Liver (tissue), 9 donors: Measurements from ENCODE around the gene NOD1. TPM values are rescaled to one million over a fixed set of nuclear protein-coding genes. Genes with fewer than 3 reads are reported as not detected.

Source experiments
- DNase-seq: peaks from one replicate; pipeline ENCODE4 v3.0.0-alpha.2; 2017; ENCODE audit warnings: low spot score
- H3K27ac ChIP-seq, 2 donors: one replicate each; pipeline ENCODE4 v1.7.0; 2013; ENCODE audit warnings: inconsistent platforms in 2 of 2, low read length in 2 of 2, control low read depth in 1 of 2, low read depth in 1 of 2, mild to moderate bottlenecking in 1 of 2
- H3K27me3 ChIP-seq, 4 donors: one replicate each; pipeline versions ENCODE4 v1.6.1 to v1.7.0; 2013; ENCODE audit warnings: low read length in 3 of 4, inconsistent platforms in 1 of 4, mild to moderate bottlenecking in 1 of 4, moderate library complexity in 1 of 4; ENCODE audit not compliant: control insufficient read depth in 4 of 4, insufficient read depth in 4 of 4
- H3K36me3 ChIP-seq, 4 donors: one replicate each; pipeline versions ENCODE4 v1.6.1 to v1.7.0; 2013; ENCODE audit warnings: low read length in 3 of 4, mild to moderate bottlenecking in 3 of 4, low read depth in 1 of 4, moderate library complexity in 1 of 4; ENCODE audit not compliant: control insufficient read depth in 4 of 4, insufficient read depth in 3 of 4
- H3K4me1 ChIP-seq, 4 donors: one replicate each; pipeline versions ENCODE4 v1.6.1 to v1.7.0; 2013; ENCODE audit warnings: low read length in 3 of 4, mild to moderate bottlenecking in 3 of 4, moderate library complexity in 1 of 4; ENCODE audit not compliant: control insufficient read depth in 4 of 4, insufficient read depth in 4 of 4
- H3K4me3 ChIP-seq, 3 donors: one replicate each; pipeline versions ENCODE4 v1.6.1 to v1.7.0; 2013; ENCODE audit warnings: low read length in 3 of 3, control low read depth in 1 of 3, low read depth in 1 of 3, mild to moderate bottlenecking in 1 of 3
- H3K9ac ChIP-seq, 2 donors: one replicate each; pipeline ENCODE4 v1.7.0; 2013; ENCODE audit warnings: low read length in 2 of 2, mild to moderate bottlenecking in 2 of 2, moderate library complexity in 2 of 2, control low read depth in 1 of 2, low read depth in 1 of 2
- H3K9me3 ChIP-seq, 4 donors: one replicate each; pipeline versions ENCODE4 v1.6.1 to v1.7.0; 2013; ENCODE audit warnings: low read length in 3 of 4; ENCODE audit not compliant: control insufficient read depth in 4 of 4
- EGR1 ChIP-seq, 2 donors: IDR thresholded peaks; 2 replicates each; pipeline ENCODE4 v1.6.1; 2016 to 2018; ENCODE audit warnings: antibody characterized with exemption in 2 of 2, low read depth in 2 of 2
- FOXA1 ChIP-seq: IDR thresholded peaks from 2 replicates; pipeline ENCODE4 v1.6.1; 2016; ENCODE audit warnings: antibody characterized with exemption
- FOXA2 ChIP-seq: IDR thresholded peaks from 2 replicates; pipeline ENCODE4 v1.6.1; 2016; ENCODE audit warnings: antibody characterized with exemption
- GABPA ChIP-seq, 2 donors: IDR thresholded peaks in 1 of 2; conservative IDR thresholded peaks in 1 of 2; 2 replicates each; pipeline ENCODE4 v1.6.1; 2016; ENCODE audit warnings: antibody characterized with exemption in 2 of 2, mild to moderate bottlenecking in 1 of 2, moderate library complexity in 1 of 2
- HNF4A ChIP-seq, 2 donors: conservative IDR thresholded peaks; 2 replicates each; pipeline ENCODE4 v1.6.1; 2016; ENCODE audit warnings: antibody characterized with exemption in 2 of 2, mild to moderate bottlenecking in 2 of 2
- HNF4G ChIP-seq: IDR thresholded peaks from 2 replicates; pipeline ENCODE4 v1.6.1; 2016; ENCODE audit warnings: antibody characterized with exemption
- NR2F2 ChIP-seq: IDR thresholded peaks from 2 replicates; pipeline ENCODE4 v1.6.1; 2016; ENCODE audit warnings: antibody characterized with exemption
- RAD21 ChIP-seq, 2 donors: IDR thresholded peaks; 2 replicates each; pipeline ENCODE4 v1.6.1; 2016; ENCODE audit warnings: antibody characterized with exemption in 2 of 2, mild to moderate bottlenecking in 2 of 2
- RXRA ChIP-seq, 2 donors: IDR thresholded peaks; 2 replicates each; pipeline ENCODE4 v1.6.1; 2017 to 2018; ENCODE audit warnings: antibody characterized with exemption in 2 of 2, mild to moderate bottlenecking in 1 of 2
- SP1 ChIP-seq: IDR thresholded peaks from 2 replicates; pipeline ENCODE4 v1.6.1; 2018; ENCODE audit warnings: antibody characterized with exemption, mild to moderate bottlenecking
- TAF1 ChIP-seq: conservative IDR thresholded peaks from 2 replicates; pipeline ENCODE4 v1.6.1; 2016; ENCODE audit warnings: antibody characterized with exemption, mild to moderate bottlenecking
- YY1 ChIP-seq: IDR thresholded peaks from 2 replicates; pipeline ENCODE4 v1.6.1; 2016; ENCODE audit warnings: antibody characterized with exemption, mild to moderate bottlenecking
- ZBTB33 ChIP-seq: IDR thresholded peaks from 2 replicates; pipeline ENCODE4 v1.6.1; 2016; ENCODE audit warnings: antibody characterized with exemption
- WGBS: extraction: QIAGEN DNeasy Blood & Tissue Kit; methylation state at CpG from one replicate; pipeline ENCODE4 v1.1.7; 2013; 5-methylcytosine and 5-hydroxymethylcytosine counted together
- polyA plus RNA-seq, 2 donors: library from polyadenylated mRNA; stranded (reverse) in 1 of 2; unstranded in 1 of 2; fragments of 200-250 nt in 1 of 2; fragments of >200 nt in 1 of 2; fragmentation: Nextera tagmentation in 1 of 2; extraction: Ambion mirVana in 1 of 2; gene quantifications; one replicate each; pipeline versions ENCODE4 v1.2.1 to v1.2.3, GENCODE V29; 2013 to 2015
- total RNA-seq, 2 donors: library from RNA; depleted of rRNA; stranded (reverse); fragments of >200 nt; gene quantifications; one replicate each; pipeline ENCODE4 v1.2.3, GENCODE V29; 2014
- TF ChIP-seq, protein P1 (sequence below): IDR thresholded peaks from 2 replicates; pipeline ENCODE4 v1.6.1; 2016; ENCODE audit warnings: antibody characterized with exemption
- TF ChIP-seq, protein P2 (sequence below): IDR thresholded peaks from 2 replicates; pipeline ENCODE4 v1.6.1; 2016; ENCODE audit warnings: antibody characterized with exemption
- donor health status: healthy.
- donor health status: healthy.
- donor health status: healthy.
- donor health status: healthy.
- donor health status: healthy.

Gene NOD1
- total and polyA plus RNA-seq, 4 donors: 1.7 to 3.5 (median 2.0) TPM

DNA sequence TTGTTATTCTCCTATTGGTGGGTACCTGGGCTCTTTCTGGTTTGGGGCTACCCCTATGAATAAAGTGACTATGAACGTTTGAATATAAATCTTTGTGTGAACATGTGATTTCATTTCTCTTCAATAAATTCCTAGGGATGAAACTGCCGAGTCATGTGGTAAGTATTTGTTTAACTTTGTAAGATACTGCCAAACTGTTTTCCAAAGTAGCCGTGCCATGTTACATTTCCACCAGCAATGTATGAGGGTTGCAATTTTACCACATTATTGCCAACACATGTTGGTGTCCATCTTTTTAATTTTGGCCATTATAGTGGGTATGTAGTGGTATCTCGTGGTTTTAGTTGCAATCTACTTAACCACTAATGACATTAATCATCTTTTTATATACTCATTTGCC lies 99.5 kb downstream of the NOD1 start (continued):
- TF ChIP-seq ZBTB33: no peak
- TF ChIP-seq FOXA2: no peak
- no peak for TF ChIP-seq TAF1
- TF ChIP-seq FOXA1: no peak
- no peak for TF ChIP-seq EGR1 (IDR thresholded peaks at IDR 0.05; ENCODE audit: low read depth in 2 of 2)
- TF ChIP-seq, protein P1, sequence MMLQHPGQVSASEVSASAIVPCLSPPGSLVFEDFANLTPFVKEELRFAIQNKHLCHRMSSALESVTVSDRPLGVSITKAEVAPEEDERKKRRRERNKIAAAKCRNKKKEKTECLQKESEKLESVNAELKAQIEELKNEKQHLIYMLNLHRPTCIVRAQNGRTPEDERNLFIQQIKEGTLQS: no peak
- TF ChIP-seq, protein P2, sequence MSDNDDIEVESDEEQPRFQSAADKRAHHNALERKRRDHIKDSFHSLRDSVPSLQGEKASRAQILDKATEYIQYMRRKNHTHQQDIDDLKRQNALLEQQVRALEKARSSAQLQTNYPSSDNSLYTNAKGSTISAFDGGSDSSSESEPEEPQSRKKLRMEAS: no peak
- TF ChIP-seq YY1: no peak

DNA sequence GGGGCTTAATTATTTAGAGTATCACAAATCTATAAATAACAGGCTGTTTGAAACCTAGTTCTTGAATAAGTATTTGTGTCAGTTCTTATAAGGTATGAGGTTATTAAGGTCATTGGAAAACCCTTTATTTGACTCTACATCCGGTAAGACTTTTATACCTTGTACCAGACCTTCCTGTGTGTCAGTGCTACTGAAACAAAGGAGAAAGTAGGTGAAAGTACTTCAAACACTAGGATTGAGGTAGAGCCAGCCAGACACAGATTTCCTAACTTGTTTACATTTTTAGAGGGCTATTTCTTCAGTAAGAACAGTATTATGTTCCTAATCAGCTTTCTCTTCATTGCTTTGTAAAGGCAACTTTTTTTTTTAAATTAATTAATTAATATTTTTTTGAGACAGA lies 100.3 kb downstream of the NOD1 start:
- Histone ChIP-seq H3K27me3 (no peaks in the 10 kb centered on the region), H3K27ac (peak overlapping the region in 1 of 2 donors; percentile 14), H3K4me3 (no peak overlapping the region), H3K4me1 (peaks cover 2 to 15% (median 6%) of the 10 kb centered on the region in 4 donors), H3K9me3 (no peaks in the 10 kb centered on the region), H3K36me3 (no peaks in the 10 kb centered on the region), H3K9ac (no peak overlapping the region)
- 27% methylated on average over 1 of the region's 1 CpG for WGBS
- no peak for DNase-seq
- TF ChIP-seq FOXA2 (peak; percentile 28), SP1 (peak; percentile 69), ZBTB33 (no peak), RXRA (IDR thresholded peaks at IDR 0.05) (peak; percentile 71 to 82), HNF4A (conservative IDR thresholded peaks at IDR 0.05) (peak; percentile 85 to 87), HNF4G (peak; percentile 23), EGR1 (IDR thresholded peaks at IDR 0.05; ENCODE audit: low read depth in 2 of 2) (no peak), NR2F2 (no peak), GABPA (IDR thresholded peaks at IDR 0.05 in 1 of 2, conservative IDR thresholded peaks at IDR 0.05 in 1 of 2) (peak in 1 of 2 donors; percentile 52), RAD21 (IDR thresholded peaks at IDR 0.05) (peak in 1 of 2 donors; percentile 23)

Other genes starting within 250 kb of the NOD1 start
- 10 to 100 TPM; 16.6 to 30.0 TPM for gene ZNRF2, start 194.2 kb downstream of the NOD1 start, total RNA-seq
- 1 to 10 TPM; 6.9 to 8.8 TPM for gene ZNRF2, start 194.2 kb downstream of the NOD1 start, polyA plus RNA-seq
- 10 to 100 TPM; 11.0 to 21.5 TPM for gene GGCT, start 26.0 kb upstream of the NOD1 start, total RNA-seq
- gene GGCT, start 26.0 kb upstream of the NOD1 start, polyA plus RNA-seq: 10 to 100 TPM; 21.2 to 22.5 TPM
- 10 to 100 TPM; 62.6 to 73.1 TPM for gene GARS1, start 116.1 kb upstream of the NOD1 start, total RNA-seq
- gene GARS1, start 116.1 kb upstream of the NOD1 start, polyA plus RNA-seq: 10 to 100 TPM; 43.3 to 73.6 TPM
- gene CRHR2, start 203.7 kb upstream of the NOD1 start, total RNA-seq: not detected
- gene CRHR2, start 203.7 kb upstream of the NOD1 start, polyA plus RNA-seq: not detected